Pancreas (tissue), 10 donors: ENCODE measurements around the gene RAD51B. TPM values are rescaled to one million over a fixed set of nuclear protein-coding genes. Genes with fewer than 3 reads are reported as not detected.

ENCODE experiments used
- ATAC-seq, 4 donors: fragments of 200-7000 bp; cut with Tn5 transposase; one replicate each; pipeline versions ENCODE4 v1.8.0 to v1.9.1; 2020; ENCODE audit warnings: mild to moderate bottlenecking in 4 of 4, moderate library complexity in 4 of 4
- DNase-seq, 6 donors: peaks; one replicate each; pipeline ENCODE4 v3.0.0-alpha.2; 2020
- FAIRE-seq: peaks from 2 replicates; lab custom pipeline; 2012; peaks lifted over from hg19 to GRCh38; lab: Jason Lieb, UNC
- H3K27ac ChIP-seq, 4 donors: fragments of 200-600 bp; sonication (generic); 1 replicate in 3 of 4; 2 replicates in 1 of 4; pipeline versions ENCODE4 v1.5.0 to v1.8.0; 2020
- H3K27me3 ChIP-seq, 4 donors: fragments of 200-600 bp; one replicate each; pipeline ENCODE4 v1.8.0; 2021
- H3K36me3 ChIP-seq, 3 donors: fragments of 200-600 bp; sonication (generic) in 1 of 3; one replicate each; pipeline versions ENCODE4 v1.5.0 to v1.8.0; 2020 to 2021
- H3K4me1 ChIP-seq, 3 donors: fragments of 200-600 bp; one replicate each; pipeline ENCODE4 v1.8.0; 2021
- H3K4me3 ChIP-seq, 4 donors: fragments of 200-600 bp; sonication (generic) in 2 of 4; one replicate each; pipeline versions ENCODE4 v1.5.0 to v1.8.0; 2020 to 2021
- H3K9me3 ChIP-seq, 4 donors: fragments of 200-600 bp; one replicate each; pipeline ENCODE4 v1.8.0; 2021
- WGBS, 2 donors: extraction: QIAGEN DNeasy Blood & Tissue Kit; methylation state at CpG; one replicate each; pipeline ENCODE4 v1.1.7; 2013; 5-methylcytosine and 5-hydroxymethylcytosine counted together
- intact Hi-C, 3 donors: fragments of 100-400 bp; cut with DNase I; formaldehyde crosslinking; loops; one replicate each; pipeline versions ENCODE4 v1.11.1 to v1.14.2; 2022
- polyA plus RNA-seq, 2 donors: library from polyadenylated mRNA; stranded (reverse); fragments of 200-250 nt; gene quantifications; one replicate each; pipeline ENCODE4 v1.2.3, GENCODE V29; 2013
- total RNA-seq, 6 donors: library from RNA; stranded (reverse); fragmentation: NEBNext Ultra II Directional in 4 of 6; extraction: Animal tissue kit (Norgen Biotek cat#: 25700) in 4 of 6; gene quantifications; one replicate each; pipeline versions ENCODE4 v1.2.1 to v1.2.4, GENCODE V29; 2021 to 2023
- TF ChIP-seq, protein P1 (sequence below), 4 donors: fragments of 200-600 bp; sonication (generic) in 3 of 4; IDR thresholded peaks; one replicate each; pipeline versions ENCODE4 v1.5.0 to v1.8.0; 2021; ENCODE audit warnings: antibody characterized with exemption in 4 of 4
- donor health status: healthy with polysubstance abuse.
- donor health status: DM: no; HTN: no; CAD: no; lungs with moderate emphysema.
- donor health status: DM: no; HTN: no; CAD: no.
- donor health status: control.
- donor health status: control.
- donor health status: Bipolar disorder and iron deficiency.
- donor health status: DM: yes; HTN: yes; CAD: no.
- donor health status: DM: no; HTN: no; CAD: no.
- donor health status: DM: no; HTN: no; CAD: no.
- donor health status: DM: yes; HTN: yes; CAD: no.

Gene RAD51B
- total and polyA plus RNA-seq, 8 donors: 1.1 to 17.3 (median 5.8) TPM

DNA sequence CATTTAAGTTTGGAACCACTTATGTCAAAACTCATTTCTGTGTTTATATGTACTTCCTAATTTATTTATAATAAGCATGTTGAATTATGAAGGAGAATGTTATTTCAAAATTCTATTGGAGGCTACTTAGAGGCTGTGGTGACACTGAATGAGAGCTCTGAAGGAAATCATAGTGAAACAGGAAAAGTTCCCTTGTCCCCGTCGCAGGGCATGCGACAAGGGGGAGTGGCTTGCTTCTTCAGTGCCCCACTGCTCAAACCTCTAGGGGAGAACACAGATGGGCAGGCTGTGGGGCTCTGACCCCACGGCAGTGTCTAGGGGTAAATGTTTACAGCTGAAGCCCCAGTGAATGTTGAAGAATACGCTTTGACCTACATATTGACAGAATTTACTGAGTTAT lies 261.9 kb downstream of the RAD51B start:
- H3K36me3 ChIP-seq: no peaks in the 10 kb centered on the region
- no peak for ATAC-seq
- intact Hi-C loops: no loop called here
- H3K27me3 ChIP-seq: no peaks in the 10 kb centered on the region
- no peak overlapping the region for H3K27ac ChIP-seq
- DNase-seq: no peak
- no peak for FAIRE-seq
- no peaks in the 10 kb centered on the region for H3K9me3 ChIP-seq
- TF ChIP-seq, protein P1, sequence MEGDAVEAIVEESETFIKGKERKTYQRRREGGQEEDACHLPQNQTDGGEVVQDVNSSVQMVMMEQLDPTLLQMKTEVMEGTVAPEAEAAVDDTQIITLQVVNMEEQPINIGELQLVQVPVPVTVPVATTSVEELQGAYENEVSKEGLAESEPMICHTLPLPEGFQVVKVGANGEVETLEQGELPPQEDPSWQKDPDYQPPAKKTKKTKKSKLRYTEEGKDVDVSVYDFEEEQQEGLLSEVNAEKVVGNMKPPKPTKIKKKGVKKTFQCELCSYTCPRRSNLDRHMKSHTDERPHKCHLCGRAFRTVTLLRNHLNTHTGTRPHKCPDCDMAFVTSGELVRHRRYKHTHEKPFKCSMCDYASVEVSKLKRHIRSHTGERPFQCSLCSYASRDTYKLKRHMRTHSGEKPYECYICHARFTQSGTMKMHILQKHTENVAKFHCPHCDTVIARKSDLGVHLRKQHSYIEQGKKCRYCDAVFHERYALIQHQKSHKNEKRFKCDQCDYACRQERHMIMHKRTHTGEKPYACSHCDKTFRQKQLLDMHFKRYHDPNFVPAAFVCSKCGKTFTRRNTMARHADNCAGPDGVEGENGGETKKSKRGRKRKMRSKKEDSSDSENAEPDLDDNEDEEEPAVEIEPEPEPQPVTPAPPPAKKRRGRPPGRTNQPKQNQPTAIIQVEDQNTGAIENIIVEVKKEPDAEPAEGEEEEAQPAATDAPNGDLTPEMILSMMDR (IDR thresholded peaks at IDR 0.05): no peak
- no peak overlapping the region for H3K4me3 ChIP-seq
- WGBS, 2 donors: 92 to 95% methylated on average over 5 of the region's 5 CpGs
- H3K4me1 ChIP-seq: peaks cover 0 to 7% (median 6%) of the 10 kb centered on the region in 3 donors

DNA sequence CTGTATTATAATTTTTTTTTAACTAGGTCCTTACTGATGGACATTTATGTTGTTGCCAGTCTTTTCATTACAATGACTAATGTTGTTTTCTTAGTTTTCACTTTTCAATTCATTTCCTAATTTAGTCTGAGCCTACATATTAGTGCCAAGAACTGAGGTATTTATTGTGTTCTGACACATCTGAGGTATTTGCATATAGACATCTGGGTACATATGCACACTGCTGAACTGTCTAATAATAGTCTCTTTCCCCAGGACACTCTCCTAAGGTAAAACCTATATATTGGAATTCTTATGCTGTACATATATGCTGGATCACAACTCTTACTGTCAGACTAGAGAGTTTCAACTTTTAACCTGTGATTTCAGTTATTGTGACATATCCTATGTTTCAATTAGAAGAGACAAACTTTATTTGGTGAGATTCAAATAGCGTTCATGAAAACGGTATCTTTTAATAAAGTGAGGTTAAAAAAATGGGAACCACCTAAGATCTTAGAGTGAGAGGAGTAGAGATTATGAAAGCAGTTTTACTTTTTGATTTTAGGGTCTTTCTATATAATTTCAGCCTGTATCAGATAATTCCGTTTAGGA lies 263.2 kb downstream of the RAD51B start:
- 63 to 84% methylated on average over 3 of the region's 3 CpGs for WGBS, 2 donors
- TF ChIP-seq, protein P1 (IDR thresholded peaks at IDR 0.05): no peak
- FAIRE-seq: no peak

DNA sequence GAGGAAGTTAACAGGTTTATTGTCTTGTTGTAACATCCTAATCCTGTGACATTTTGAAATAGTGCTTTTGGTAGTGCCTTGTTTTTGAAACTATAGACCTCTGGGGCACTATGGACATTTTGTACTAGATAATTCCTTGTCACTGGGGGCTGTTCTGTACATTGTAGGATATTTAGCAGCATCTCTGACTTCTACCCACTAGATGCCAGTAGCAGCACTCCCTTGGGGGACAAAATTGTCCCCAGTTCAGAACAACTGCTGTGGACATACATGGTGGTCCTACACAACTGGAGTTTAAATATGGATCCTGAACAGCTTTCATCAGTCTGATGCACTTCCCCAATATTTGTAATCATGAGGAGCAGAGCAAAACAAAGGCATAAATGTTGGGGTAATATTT lies 264.7 kb downstream of the RAD51B start:
- ATAC-seq (peak in 2 of 4 donors; percentile 46), DNase-seq (no peak), FAIRE-seq (no peak)
- H3K9me3 ChIP-seq: no peaks in the 10 kb centered on the region
- no peak overlapping the region for H3K4me3 ChIP-seq
- no peaks in the 10 kb centered on the region for H3K36me3 ChIP-seq
- intact Hi-C loops: no loop called here
- no peak overlapping the region for H3K27ac ChIP-seq
- H3K4me1 ChIP-seq: peaks cover 0 to 6% (median 2%) of the 10 kb centered on the region in 3 donors
- TF ChIP-seq, protein P1 (IDR thresholded peaks at IDR 0.05): no peak
- H3K27me3 ChIP-seq: no peaks in the 10 kb centered on the region

More for the DNA sequence above, 263.2 kb downstream of the RAD51B start:
- Histone ChIP-seq H3K4me1 (peaks cover 0 to 6% (median 2%) of the 10 kb centered on the region in 3 donors), H3K27me3 (no peaks in the 10 kb centered on the region), H3K27ac (no peak overlapping the region), H3K4me3 (no peak overlapping the region), H3K36me3 (no peaks in the 10 kb centered on the region), H3K9me3 (no peaks in the 10 kb centered on the region)
- ATAC-seq: no peak
- intact Hi-C loops: no loop called here
- DNase-seq: no peak

DNA sequence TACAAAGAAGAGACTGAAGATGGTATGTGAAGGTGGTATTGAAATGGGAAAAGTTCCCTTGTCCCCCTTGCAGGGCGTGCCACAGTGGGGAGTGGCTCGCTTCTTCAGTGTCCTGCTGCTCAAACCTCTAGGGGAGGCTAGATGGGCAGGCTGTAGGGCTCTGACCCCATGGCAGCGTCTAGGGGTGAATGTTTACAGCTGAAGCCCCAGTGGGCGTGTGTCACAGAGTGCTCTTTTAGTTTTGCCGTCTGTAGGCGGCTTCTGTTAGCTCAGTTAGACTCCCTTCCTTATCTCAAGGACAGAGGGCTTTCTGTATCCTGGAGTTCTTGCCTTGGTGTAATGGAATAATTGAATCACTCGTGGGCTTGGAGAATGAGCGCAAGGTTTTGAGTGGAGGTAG lies 266.2 kb downstream of the RAD51B start:
- peak; percentile 36 to 87 (median 61) for ATAC-seq
- 49 to 58% methylated on average over 8 of the region's 8 CpGs for WGBS, 2 donors
- no peaks in the 10 kb centered on the region for H3K4me1 ChIP-seq
- H3K27ac ChIP-seq: no peak overlapping the region
- H3K36me3 ChIP-seq: no peaks in the 10 kb centered on the region
- intact Hi-C loops: no loop called here
- H3K27me3 ChIP-seq: no peaks in the 10 kb centered on the region
- FAIRE-seq: no peak
- H3K4me3 ChIP-seq: no peak overlapping the region
- DNase-seq: peak in 1 of 6 donors; percentile 29
- no peaks in the 10 kb centered on the region for H3K9me3 ChIP-seq
- TF ChIP-seq, protein P1 (IDR thresholded peaks at IDR 0.05): no peak

DNA sequence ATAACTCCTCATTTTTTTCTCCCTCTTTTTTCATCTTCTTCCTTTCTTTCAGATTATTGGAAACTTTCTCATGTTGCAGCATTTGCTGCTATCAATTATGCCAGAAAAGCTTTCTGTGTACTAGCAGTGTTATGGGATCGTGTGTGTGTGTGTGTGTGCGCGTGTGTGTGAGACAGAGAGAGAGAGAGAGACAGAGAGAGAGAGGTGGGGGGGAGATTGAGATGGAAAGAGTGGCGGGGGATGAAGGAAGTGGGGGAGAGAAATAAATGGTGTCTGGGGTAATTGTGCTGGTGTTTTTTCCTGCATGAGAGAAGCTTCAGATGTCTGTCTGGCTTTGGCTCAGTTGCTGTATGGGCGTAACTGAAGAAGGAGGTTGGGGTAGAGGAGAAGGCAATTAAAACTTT lies 268.9 kb downstream of the RAD51B start:
- no peaks in the 10 kb centered on the region for H3K4me1 ChIP-seq
- DNase-seq: no peak
- intact Hi-C loops: no loop called here
- no peak for FAIRE-seq
- no peaks in the 10 kb centered on the region for H3K9me3 ChIP-seq
- peak in 2 of 4 donors; percentile 14 to 26 for ATAC-seq
- 69 to 88% methylated on average over 5 of the region's 5 CpGs for WGBS, 2 donors
- H3K27me3 ChIP-seq: no peaks in the 10 kb centered on the region
- TF ChIP-seq, protein P1 (IDR thresholded peaks at IDR 0.05): no peak
- no peaks in the 10 kb centered on the region for H3K36me3 ChIP-seq
- H3K4me3 ChIP-seq: no peak overlapping the region
- no peak overlapping the region for H3K27ac ChIP-seq
